Iris pigment epithelial cell (primary cell): ENCODE measurements around the gene PYGB.
A peak's percentile ranks its signal among the peaks of the same experiment; 100 is the strongest.
"Not testable (repeated sequence)": the region's sequence is repeated elsewhere in the genome, so short reads cannot be mapped to it uniquely, and the experiment has no call there.

ENCODE experiments used
- DNase-seq: peaks from one replicate; pipeline ENCODE4 v3.0.0-alpha.2; 2011; ENCODE audit warnings: low read depth

Gene PYGB

GRCh38 chr20:25314497-25315417 lies 66.9 kb downstream of the PYGB start:
- no peak for DNase-seq

GRCh38 chr20:25315418-25316210 lies 67.7 kb downstream of the PYGB start:
- peak; percentile 78 for DNase-seq

- DNase-seq: no peak
Observed at GRCh38 chr20:25316506-25317190, 68.8 kb downstream of the PYGB start.

- DNase-seq: no peak
Observed at GRCh38 chr20:25317351-25318075, 69.6 kb downstream of the PYGB start.

- DNase-seq: no peak
Observed at GRCh38 chr20:25318471-25319240, 70.8 kb downstream of the PYGB start.

- DNase-seq: no peak
Observed at GRCh38 chr20:25319241-25320034, 71.6 kb downstream of the PYGB start.

- DNase-seq: no peak
Observed at GRCh38 chr20:25320035-25320800, 72.3 kb downstream of the PYGB start.

- peak; percentile 27 for DNase-seq
Observed at GRCh38 chr20:25321262-25321831, 73.5 kb downstream of the PYGB start.

- peak; percentile 20 for DNase-seq
Observed at GRCh38 chr20:25321991-25322390, 74.1 kb downstream of the PYGB start.

GRCh38 chr20:25323496-25324246 lies 75.8 kb downstream of the PYGB start:
- no peak for DNase-seq

GRCh38 chr20:25324412-25324811 lies 76.5 kb downstream of the PYGB start:
- DNase-seq: no peak

GRCh38 chr20:25325073-25325472 lies 77.2 kb downstream of the PYGB start:
- DNase-seq: no peak

GRCh38 chr20:25325997-25326396 lies 78.1 kb downstream of the PYGB start:
- DNase-seq: no peak

- no peak for DNase-seq
Observed at GRCh38 chr20:25327521-25328235, 79.8 kb downstream of the PYGB start.

GRCh38 chr20:25328954-25329498 lies 81.1 kb downstream of the PYGB start:
- DNase-seq: no peak

GRCh38 chr20:25334972-25335371 lies 87.1 kb downstream of the PYGB start:
- not testable (repeated sequence) for DNase-seq
